GM18867 (cell line): Measurements from ENCODE around the gene ZFAND2A.
A peak's percentile ranks its signal among the peaks of the same experiment; 100 is the strongest.

Source experiments
- ATAC-seq: cut with Tn5 transposase; IDR thresholded peaks from one replicate; pipeline ENCODE4 v1.9.1; 2021; ENCODE audit warnings: mild to moderate bottlenecking, moderate library complexity; ENCODE audit not compliant: unreplicated experiment

Gene ZFAND2A

DNA sequence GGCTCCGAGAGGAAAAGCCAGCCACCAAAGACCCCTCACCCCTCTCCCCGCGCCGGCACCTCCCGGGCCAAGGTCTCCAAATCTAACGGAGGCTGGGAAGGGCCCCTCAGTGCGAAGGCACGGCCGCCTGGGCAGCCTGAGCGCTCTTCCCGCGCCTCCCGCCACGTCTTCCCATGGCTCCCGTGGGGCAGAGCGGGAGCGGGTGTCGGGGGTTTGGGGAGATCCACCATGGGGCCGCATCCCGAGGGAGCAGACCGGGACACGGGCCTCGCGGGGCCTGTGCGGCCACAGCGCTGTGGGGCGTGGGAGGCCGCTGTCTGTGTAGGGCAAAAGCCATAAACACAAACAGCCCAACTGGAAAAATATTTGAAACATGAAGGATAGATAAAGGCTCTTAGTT is 49.6 kb downstream of the ZFAND2A start:
- ATAC-seq, result no peak

GRCh38 chr7:1109581-1110310 is 50.2 kb downstream of the ZFAND2A start:
- no peak for ATAC-seq

DNA sequence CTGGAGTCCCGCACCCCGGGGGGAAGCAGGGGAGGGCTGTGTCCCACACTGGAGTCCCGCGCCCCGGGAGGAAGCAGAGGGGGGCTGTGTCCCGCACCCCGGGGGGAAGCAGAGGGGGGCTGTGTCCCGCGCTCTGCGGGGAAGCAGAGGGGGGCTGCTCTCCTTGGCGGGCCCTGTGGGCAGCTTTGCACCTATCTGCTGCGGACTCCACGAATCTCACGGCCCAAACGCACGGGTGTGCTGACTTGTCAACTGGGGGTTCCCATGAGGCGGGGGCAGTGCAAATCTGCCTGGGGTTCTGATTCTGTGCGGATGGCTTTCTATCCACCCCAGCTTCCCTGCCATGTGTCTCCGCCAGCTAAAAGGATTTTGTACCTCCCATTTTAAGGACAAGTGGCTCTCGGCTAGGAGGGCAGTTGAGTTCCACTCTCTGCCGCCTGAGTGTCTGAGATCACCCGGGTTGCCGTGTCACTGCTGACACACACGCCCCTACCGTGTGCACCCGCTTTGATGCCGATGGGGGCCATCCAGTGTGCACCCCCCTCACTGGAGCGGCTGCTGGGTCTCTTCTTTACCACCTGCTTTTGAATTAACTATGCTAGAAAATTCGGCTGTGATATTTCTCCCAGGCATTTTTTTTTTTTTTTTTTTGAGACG is 51.6 kb downstream of the ZFAND2A start:
- no peak for ATAC-seq

DNA sequence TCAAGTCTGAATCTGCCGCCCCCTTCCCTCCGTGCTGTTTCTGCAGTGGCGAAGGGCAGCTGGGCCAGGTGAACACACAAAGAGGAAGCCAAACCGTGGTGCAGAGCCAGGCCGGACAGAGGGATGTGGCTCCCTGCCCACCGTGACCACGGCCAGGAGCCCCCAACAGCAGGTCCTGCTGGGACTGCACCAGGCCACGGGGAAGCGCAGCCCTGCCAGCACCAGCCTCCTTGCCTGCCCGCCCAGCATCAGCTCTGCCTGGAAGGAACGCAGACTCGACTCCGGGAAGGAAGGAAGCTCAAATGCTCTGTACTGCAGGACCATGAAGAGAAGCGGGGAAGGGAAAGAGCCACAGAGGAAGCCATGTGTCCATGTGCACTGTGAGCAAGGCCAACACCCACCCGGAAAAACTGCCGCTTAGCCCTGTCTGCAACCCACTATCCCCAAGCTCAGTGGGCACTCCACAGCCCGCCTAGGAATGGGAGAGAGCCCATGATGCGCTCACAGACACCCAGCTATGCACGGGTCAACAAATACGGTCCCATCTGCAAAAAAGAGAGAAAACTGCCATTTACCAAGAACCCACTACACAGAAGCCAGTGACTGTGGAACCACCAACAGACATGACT is 53.1 kb downstream of the ZFAND2A start:
- ATAC-seq, result no peak

GRCh38 chr7:1106063-1106792 is 53.8 kb downstream of the ZFAND2A start:
- ATAC-seq, result no peak

DNA sequence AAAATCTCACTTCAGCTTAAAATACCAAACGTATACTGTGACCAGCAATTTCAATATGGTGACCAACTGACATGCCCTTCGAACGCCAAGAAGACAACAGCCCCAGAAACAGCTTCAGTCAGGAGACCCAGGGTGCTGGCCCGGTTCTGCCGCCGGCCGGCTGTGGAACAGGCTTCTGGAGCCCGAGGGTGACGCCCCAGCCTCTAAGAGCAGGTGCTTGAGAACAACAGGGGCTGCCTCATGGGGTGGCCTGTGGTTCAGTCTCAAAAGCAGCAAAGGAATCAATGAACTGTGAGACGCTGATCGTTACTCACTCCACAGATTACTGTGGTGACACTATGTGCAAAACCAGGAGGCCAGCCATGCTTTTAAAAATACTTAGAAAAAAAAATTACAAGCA is 54.8 kb downstream of the ZFAND2A start:
- ATAC-seq, result peak; percentile 50

DNA sequence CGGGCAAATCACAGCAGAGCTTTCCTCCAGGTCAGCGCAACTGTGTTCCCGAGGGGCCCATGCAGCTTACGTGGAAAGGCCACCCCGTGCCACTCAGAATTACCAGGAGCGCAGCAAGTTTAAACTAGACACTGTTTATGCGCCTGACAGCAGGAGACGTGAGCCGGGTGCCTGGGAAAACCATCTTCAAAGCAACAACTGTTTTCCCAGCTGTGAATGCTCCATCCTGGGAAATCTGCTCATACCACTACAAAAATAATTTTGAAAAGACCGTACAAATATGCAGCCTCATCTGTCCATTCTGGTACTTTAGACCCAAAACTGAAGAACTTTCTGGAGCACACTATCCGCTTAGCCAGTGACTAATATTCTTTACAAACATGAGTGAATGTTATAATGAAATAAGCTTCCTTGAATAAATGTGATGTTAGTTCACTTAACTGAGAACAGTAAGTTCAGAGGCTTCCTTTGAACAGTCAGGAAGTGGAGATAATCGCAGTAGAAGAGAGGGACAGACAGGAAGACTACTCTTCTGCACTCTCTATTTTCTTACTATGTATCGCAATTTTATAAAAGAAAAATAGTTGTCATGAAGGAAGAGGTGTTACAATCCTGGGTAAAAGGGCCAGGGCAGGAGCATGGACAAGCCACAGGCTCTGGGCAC is 55.3 kb downstream of the ZFAND2A start:
- ATAC-seq, result no peak

DNA sequence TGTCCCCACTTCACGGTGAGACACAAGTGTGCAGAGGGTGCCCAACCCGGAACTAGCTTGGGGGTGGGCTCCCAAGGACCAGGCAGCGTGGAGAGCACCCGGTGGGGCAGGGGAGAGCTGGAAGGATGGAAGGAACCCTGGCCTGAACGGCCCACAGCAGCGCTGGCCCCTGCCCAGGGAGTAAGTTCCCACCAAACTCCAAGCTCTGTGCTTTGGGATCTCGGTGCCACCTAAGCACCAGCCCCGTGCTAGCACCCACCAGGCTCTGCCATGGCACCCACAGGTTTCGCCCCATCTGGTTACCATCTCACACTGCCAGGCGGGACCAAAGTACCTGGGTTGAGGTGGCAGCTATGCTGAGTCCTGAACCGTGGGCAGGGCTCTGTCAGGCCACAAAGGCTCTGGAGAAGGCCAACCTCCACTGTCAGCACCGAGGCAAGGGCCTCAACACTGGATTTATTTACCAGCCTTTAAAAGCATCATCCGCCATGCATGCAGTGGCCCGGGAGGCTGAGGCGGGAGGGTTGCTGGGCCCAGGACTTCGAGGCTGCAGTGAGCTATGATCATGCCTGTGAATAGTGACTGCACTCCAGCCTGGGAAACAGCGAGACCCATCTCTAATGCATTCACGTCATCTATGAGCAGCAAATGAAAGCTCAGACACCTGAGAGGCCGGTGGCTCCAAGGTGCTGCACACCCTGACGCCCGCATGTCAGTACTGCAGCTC is 56.0 kb downstream of the ZFAND2A start:
- peak; percentile 8 for ATAC-seq

- peak; percentile 39 for ATAC-seq
These were observed 56.8 kb downstream of the ZFAND2A start for GRCh38 chr7:1103009-1103788.
